Measurements from ENCODE around the gene CARD11. TPM values are rescaled to one million over a fixed set of nuclear protein-coding genes. Genes with fewer than 3 reads are reported as not detected.

CARD11 gene
- total RNA-seq, 1 donor from 2014 or later: 74.1 TPM

- Mint-ChIP-seq H3K27me3 (ENCODE audit: low read depth) (no peaks in the 10 kb centered on the region), H3K36me3 (ENCODE audit: low read depth) (peaks cover 47% of the 10 kb centered on the region), H3K4me3 (ENCODE audit: low read depth) (no peak overlapping the region), H3K9me3 (no peaks in the 10 kb centered on the region), H3K27ac (no peak overlapping the region), H3K4me1 (ENCODE audit: low read depth) (peaks cover 32% of the 10 kb centered on the region)
- intact Hi-C loops (cut with micrococcal nuclease): no loop called here
- DNase-seq (ENCODE audit: low spot score): no peak
These were observed 35.3 kb downstream of the CARD11 start for GRCh38 chr7:3008386-3008785.

- peaks cover 32% of the 10 kb centered on the region for H3K4me1 Mint-ChIP-seq (ENCODE audit: low read depth)
- no peak overlapping the region for H3K27ac Mint-ChIP-seq
- no peaks in the 10 kb centered on the region for H3K9me3 Mint-ChIP-seq
- no peak for DNase-seq (ENCODE audit: low spot score)
- no peak overlapping the region for H3K4me3 Mint-ChIP-seq (ENCODE audit: low read depth)
- peaks cover 40% of the 10 kb centered on the region for H3K36me3 Mint-ChIP-seq (ENCODE audit: low read depth)
- H3K27me3 Mint-ChIP-seq (ENCODE audit: low read depth): no peaks in the 10 kb centered on the region
- intact Hi-C loops (cut with micrococcal nuclease): no loop called here
These were observed 36.0 kb downstream of the CARD11 start for GRCh38 chr7:3007696-3008095.

- Mint-ChIP-seq H3K36me3 (ENCODE audit: low read depth) (peaks cover 54% of the 10 kb centered on the region), H3K9me3 (no peaks in the 10 kb centered on the region), H3K27ac (no peak overlapping the region), H3K27me3 (ENCODE audit: low read depth) (no peaks in the 10 kb centered on the region), H3K4me1 (ENCODE audit: low read depth) (peaks cover 15% of the 10 kb centered on the region), H3K4me3 (ENCODE audit: low read depth) (no peak overlapping the region)
- intact Hi-C loops (cut with micrococcal nuclease): no loop called here
- DNase-seq (ENCODE audit: low spot score): no peak
These were observed 38.4 kb downstream of the CARD11 start for GRCh38 chr7:3005257-3005656.

GRCh38 chr7:3003936-3004335 is 39.7 kb downstream of the CARD11 start:
- Mint-ChIP-seq H3K27ac (no peak overlapping the region), H3K36me3 (ENCODE audit: low read depth) (peaks cover 59% of the 10 kb centered on the region), H3K9me3 (peaks cover 5% of the 10 kb centered on the region), H3K4me3 (ENCODE audit: low read depth) (no peak overlapping the region), H3K27me3 (ENCODE audit: low read depth) (no peaks in the 10 kb centered on the region), H3K4me1 (ENCODE audit: low read depth) (peaks cover 10% of the 10 kb centered on the region)
- DNase-seq (ENCODE audit: low spot score): no peak
- intact Hi-C loops (cut with micrococcal nuclease): no loop called here

GRCh38 chr7:3002631-3003030 is 41.0 kb downstream of the CARD11 start:
- no peak overlapping the region for H3K27ac Mint-ChIP-seq
- no peaks in the 10 kb centered on the region for H3K27me3 Mint-ChIP-seq (ENCODE audit: low read depth)
- intact Hi-C loops (cut with micrococcal nuclease): no loop called here
- peaks cover 58% of the 10 kb centered on the region for H3K36me3 Mint-ChIP-seq (ENCODE audit: low read depth)
- H3K4me1 Mint-ChIP-seq (ENCODE audit: low read depth): peaks cover 1% of the 10 kb centered on the region
- H3K9me3 Mint-ChIP-seq: peaks cover 6% of the 10 kb centered on the region
- no peak overlapping the region for H3K4me3 Mint-ChIP-seq (ENCODE audit: low read depth)
- no peak for DNase-seq (ENCODE audit: low spot score)

- no peaks in the 10 kb centered on the region for H3K27me3 Mint-ChIP-seq (ENCODE audit: low read depth)
These were observed 43.1 kb downstream of the CARD11 start for GRCh38 chr7:3000566-3000965.

GRCh38 chr7:2999078-2999500 is 44.6 kb downstream of the CARD11 start:
- H3K4me1 Mint-ChIP-seq (ENCODE audit: low read depth): no peaks in the 10 kb centered on the region
- H3K36me3 Mint-ChIP-seq (ENCODE audit: low read depth): peaks cover 82% of the 10 kb centered on the region
- intact Hi-C loops (cut with micrococcal nuclease): no loop called here
- no peak for DNase-seq (ENCODE audit: low spot score)
- H3K27me3 Mint-ChIP-seq (ENCODE audit: low read depth): no peaks in the 10 kb centered on the region
- H3K27ac Mint-ChIP-seq: no peak overlapping the region
- H3K4me3 Mint-ChIP-seq (ENCODE audit: low read depth): no peak overlapping the region
- peaks cover 31% of the 10 kb centered on the region for H3K9me3 Mint-ChIP-seq

More at GRCh38 chr7:3000566-3000965, 43.1 kb downstream of the CARD11 start:
- Mint-ChIP-seq H3K4me3 (ENCODE audit: low read depth) (no peak overlapping the region), H3K27ac (no peak overlapping the region), H3K4me1 (ENCODE audit: low read depth) (no peaks in the 10 kb centered on the region), H3K36me3 (ENCODE audit: low read depth) (peaks cover 67% of the 10 kb centered on the region), H3K9me3 (peaks cover 20% of the 10 kb centered on the region)
- intact Hi-C loops (cut with micrococcal nuclease): no loop called here
- no peak for DNase-seq (ENCODE audit: low spot score)

GRCh38 chr7:2997014-2997413 is 46.7 kb downstream of the CARD11 start:
- H3K4me3 Mint-ChIP-seq (ENCODE audit: low read depth): no peak overlapping the region
- no peak overlapping the region for H3K27ac Mint-ChIP-seq
- DNase-seq (ENCODE audit: low spot score): no peak

GRCh38 chr7:2996141-2996540 is 47.5 kb downstream of the CARD11 start:
- intact Hi-C loops (cut with micrococcal nuclease): no loop called here
- no peak for DNase-seq (ENCODE audit: low spot score)
- H3K4me3 Mint-ChIP-seq (ENCODE audit: low read depth): no peak overlapping the region
- H3K4me1 Mint-ChIP-seq (ENCODE audit: low read depth): no peaks in the 10 kb centered on the region
- H3K36me3 Mint-ChIP-seq (ENCODE audit: low read depth): peaks cover 94% of the 10 kb centered on the region
- H3K27ac Mint-ChIP-seq: no peak overlapping the region
- H3K9me3 Mint-ChIP-seq: peaks cover 49% of the 10 kb centered on the region
- no peaks in the 10 kb centered on the region for H3K27me3 Mint-ChIP-seq (ENCODE audit: low read depth)

More at GRCh38 chr7:2997014-2997413, 46.7 kb downstream of the CARD11 start:
- intact Hi-C loops (cut with micrococcal nuclease): no loop called here
- no peaks in the 10 kb centered on the region for H3K4me1 Mint-ChIP-seq (ENCODE audit: low read depth)
- H3K27me3 Mint-ChIP-seq (ENCODE audit: low read depth): no peaks in the 10 kb centered on the region
- H3K36me3 Mint-ChIP-seq (ENCODE audit: low read depth): peaks cover 93% of the 10 kb centered on the region
- H3K9me3 Mint-ChIP-seq: peaks cover 42% of the 10 kb centered on the region

GRCh38 chr7:2993868-2994267 is 49.8 kb downstream of the CARD11 start:
- H3K27ac Mint-ChIP-seq: no peak overlapping the region

GRCh38 chr7:2993396-2993795 is 50.3 kb downstream of the CARD11 start:
- H3K4me3 Mint-ChIP-seq (ENCODE audit: low read depth): no peak overlapping the region
- no peak overlapping the region for H3K27ac Mint-ChIP-seq
- intact Hi-C loops (cut with micrococcal nuclease): no loop called here
- H3K27me3 Mint-ChIP-seq (ENCODE audit: low read depth): no peaks in the 10 kb centered on the region
- H3K9me3 Mint-ChIP-seq: peaks cover 59% of the 10 kb centered on the region
- peaks cover 2% of the 10 kb centered on the region for H3K4me1 Mint-ChIP-seq (ENCODE audit: low read depth)
- peaks cover 92% of the 10 kb centered on the region for H3K36me3 Mint-ChIP-seq (ENCODE audit: low read depth)
- no peak for DNase-seq (ENCODE audit: low spot score)

More at GRCh38 chr7:2993868-2994267, 49.8 kb downstream of the CARD11 start:
- Mint-ChIP-seq H3K27me3 (ENCODE audit: low read depth) (no peaks in the 10 kb centered on the region), H3K9me3 (peaks cover 56% of the 10 kb centered on the region), H3K4me3 (ENCODE audit: low read depth) (no peak overlapping the region), H3K36me3 (ENCODE audit: low read depth) (peaks cover 91% of the 10 kb centered on the region), H3K4me1 (ENCODE audit: low read depth) (no peaks in the 10 kb centered on the region)
- intact Hi-C loops (cut with micrococcal nuclease): no loop called here
- DNase-seq (ENCODE audit: low spot score): no peak

- Mint-ChIP-seq H3K4me3 (ENCODE audit: low read depth) (no peak overlapping the region), H3K4me1 (ENCODE audit: low read depth) (peaks cover 2% of the 10 kb centered on the region), H3K27ac (no peak overlapping the region), H3K9me3 (peaks cover 54% of the 10 kb centered on the region), H3K36me3 (ENCODE audit: low read depth) (peaks cover 83% of the 10 kb centered on the region), H3K27me3 (ENCODE audit: low read depth) (no peaks in the 10 kb centered on the region)
- no peak for DNase-seq (ENCODE audit: low spot score)
- intact Hi-C loops (cut with micrococcal nuclease): loop anchor here (2.0 kb wide), 1 partner anchor 30 kb away; no protein-coding TSS in a partner anchor
These were observed 52.7 kb downstream of the CARD11 start for GRCh38 chr7:2990949-2991470.

- intact Hi-C loops (cut with micrococcal nuclease): no loop called here
- Mint-ChIP-seq H3K4me1 (ENCODE audit: low read depth) (peaks cover 33% of the 10 kb centered on the region), H3K4me3 (ENCODE audit: low read depth) (no peak overlapping the region), H3K9me3 (peaks cover 24% of the 10 kb centered on the region), H3K27me3 (ENCODE audit: low read depth) (no peaks in the 10 kb centered on the region), H3K36me3 (ENCODE audit: low read depth) (peaks cover 66% of the 10 kb centered on the region), H3K27ac (no peak overlapping the region)
- no peak for DNase-seq (ENCODE audit: low spot score)
These were observed 57.1 kb downstream of the CARD11 start for GRCh38 chr7:2986561-2986960.

- H3K4me3 Mint-ChIP-seq (ENCODE audit: low read depth): no peak overlapping the region
- H3K36me3 Mint-ChIP-seq (ENCODE audit: low read depth): peaks cover 66% of the 10 kb centered on the region
- H3K9me3 Mint-ChIP-seq: peaks cover 19% of the 10 kb centered on the region
- peaks cover 38% of the 10 kb centered on the region for H3K4me1 Mint-ChIP-seq (ENCODE audit: low read depth)
- intact Hi-C loops (cut with micrococcal nuclease): no loop called here
- no peak overlapping the region for H3K27ac Mint-ChIP-seq
- no peaks in the 10 kb centered on the region for H3K27me3 Mint-ChIP-seq (ENCODE audit: low read depth)
- DNase-seq (ENCODE audit: low spot score): no peak
These were observed 57.8 kb downstream of the CARD11 start for GRCh38 chr7:2985866-2986265.

Data from activated T-helper 2 cell treated with anti-CD3 and anti-CD28 coated beads, Interferon-gamma antibody, Interleukin-2, Interleukin-4, amounts not matched to agents 10 μg/mL and 5 μg/mL and 100 μg/mL, durations not matched to agents 14 hours and 24 hours and 36 hours (primary cell).